ENCODE results near the gene LMTK2.

DNA sequence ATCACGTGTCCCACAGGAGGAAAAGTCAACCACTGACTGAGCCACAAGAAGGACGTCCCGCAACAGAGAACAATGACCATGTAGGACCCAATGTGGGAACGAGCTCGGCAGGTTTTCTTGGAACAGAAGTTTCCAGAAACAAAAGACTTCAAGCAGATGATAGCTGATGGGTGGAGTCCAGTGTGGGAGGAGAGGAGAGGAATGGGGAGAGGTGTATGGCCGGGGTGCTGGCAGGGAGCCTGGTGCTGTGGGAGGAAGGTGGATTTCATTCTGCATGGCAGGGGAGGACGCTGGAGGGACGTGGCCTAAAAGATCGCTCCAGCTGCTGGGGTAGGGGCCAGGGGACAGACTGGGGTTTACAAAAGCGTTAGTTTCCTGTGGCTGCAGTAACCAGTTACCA lies 48.5 kb upstream of the LMTK2 start:
- TF ChIP-seq POLR2A (IDR thresholded peaks at IDR 0.05; ENCODE audit: low read length) (no peak), GATA1 (IDR thresholded peaks at IDR 0.05; ENCODE audit: low read depth, low read length) (no peak)
